T-helper 9 cell (primary cell): ENCODE data around the gene RPH3AL.

Experiments
- DNase-seq: peaks from one replicate; pipeline ENCODE4 v3.0.0-alpha.2; 2020

Gene RPH3AL

GRCh38 chr17:193841-194806 is 158.5 kb downstream of the RPH3AL start:
- DNase-seq = no peak

GRCh38 chr17:193426-193810 is 159.2 kb downstream of the RPH3AL start:
- no peak for DNase-seq

GRCh38 chr17:192666-193425 is 159.8 kb downstream of the RPH3AL start:
- no peak for DNase-seq

GRCh38 chr17:189444-189843 is 163.2 kb downstream of the RPH3AL start:
- DNase-seq = no peak

GRCh38 chr17:187130-187529 is 165.5 kb downstream of the RPH3AL start:
- DNase-seq = no peak

GRCh38 chr17:185445-186138 is 167.0 kb downstream of the RPH3AL start:
- DNase-seq = no peak

GRCh38 chr17:183021-183420 is 169.6 kb downstream of the RPH3AL start:
- DNase-seq = no peak

- no peak for DNase-seq
Observed at GRCh38 chr17:182050-182751, 170.4 kb downstream of the RPH3AL start.

- no peak for DNase-seq
Observed at GRCh38 chr17:181245-182049, 171.2 kb downstream of the RPH3AL start, which contains the start of gene DOC2B. DOC2B (minus strand) TSS chr17:181650; CDS start chr17:181479, 171 bp downstream.

GRCh38 chr17:180381-181244 is 172.0 kb downstream of the RPH3AL start:
- no peak for DNase-seq

GRCh38 chr17:179781-180380 is 172.7 kb downstream of the RPH3AL start:
- no peak for DNase-seq

GRCh38 chr17:179066-179432 is 173.6 kb downstream of the RPH3AL start:
- DNase-seq = no peak

- no peak for DNase-seq
Observed at GRCh38 chr17:178292-179065, 174.1 kb downstream of the RPH3AL start.

- DNase-seq = no peak
Observed at GRCh38 chr17:177762-178161, 174.8 kb downstream of the RPH3AL start.

GRCh38 chr17:177155-177554 is 175.5 kb downstream of the RPH3AL start:
- DNase-seq = no peak

GRCh38 chr17:173166-173911 is 179.3 kb downstream of the RPH3AL start:
- DNase-seq = no peak

- DNase-seq = no peak
Observed at GRCh38 chr17:172401-172800, 180.2 kb downstream of the RPH3AL start.

- no peak for DNase-seq
Observed at GRCh38 chr17:171871-172270, 180.7 kb downstream of the RPH3AL start.
